GM18909 (cell line): ENCODE results near the gene CAPN14.
"Not testable (repeated sequence)": the region's sequence is repeated elsewhere in the genome, so short reads cannot be mapped to it uniquely, and the experiment has no call there.

ENCODE experiments used
- ATAC-seq: cut with Tn5 transposase; IDR thresholded peaks from one replicate; pipeline ENCODE4 v1.9.1; 2021; ENCODE audit warnings: mild to moderate bottlenecking; ENCODE audit not compliant: unreplicated experiment, poor library complexity

The CAPN14 gene

DNA sequence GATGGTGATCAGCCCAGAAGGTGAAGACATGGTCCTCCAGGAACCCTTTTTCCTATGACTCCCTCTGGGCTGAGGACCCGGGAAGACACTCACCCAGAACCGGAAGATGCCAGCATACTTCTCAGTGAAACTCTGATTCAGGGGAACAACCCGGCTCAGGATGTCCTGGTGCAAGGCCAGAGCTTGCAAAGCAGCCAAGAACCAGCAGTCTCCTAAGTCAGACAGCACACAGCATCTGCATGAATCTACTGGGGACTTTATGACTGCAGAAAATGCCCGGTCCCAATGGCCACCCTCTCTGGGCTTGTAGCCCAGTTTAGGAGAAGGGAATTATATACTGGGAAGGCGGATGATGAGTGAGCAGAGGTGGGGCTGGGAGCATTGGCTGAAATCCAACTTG lies 15.3 kb downstream of the CAPN14 start:
- no peak for ATAC-seq

GRCh38 chr2:31200972-31201371 lies 16.3 kb downstream of the CAPN14 start:
- ATAC-seq, result no peak

DNA sequence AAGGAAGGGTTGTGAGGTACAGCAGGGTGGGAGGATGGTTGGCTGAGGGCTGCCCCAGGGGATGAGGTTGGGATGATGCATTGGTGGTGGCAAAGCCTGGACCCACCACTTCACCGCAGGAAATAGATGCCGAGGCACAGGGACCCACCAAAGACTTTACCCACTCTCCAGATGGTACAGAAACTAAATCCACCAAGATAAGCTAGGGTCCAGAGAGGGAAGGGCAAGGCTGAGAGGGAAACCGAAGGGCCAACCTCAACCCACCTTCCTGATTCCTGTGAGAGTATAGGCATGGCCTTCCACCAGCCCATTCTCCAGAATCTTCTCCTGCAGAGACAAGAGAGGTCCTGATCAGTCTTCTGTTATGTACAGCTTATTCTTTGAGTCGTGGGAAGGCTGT lies 18.1 kb downstream of the CAPN14 start:
- ATAC-seq, result no peak

DNA sequence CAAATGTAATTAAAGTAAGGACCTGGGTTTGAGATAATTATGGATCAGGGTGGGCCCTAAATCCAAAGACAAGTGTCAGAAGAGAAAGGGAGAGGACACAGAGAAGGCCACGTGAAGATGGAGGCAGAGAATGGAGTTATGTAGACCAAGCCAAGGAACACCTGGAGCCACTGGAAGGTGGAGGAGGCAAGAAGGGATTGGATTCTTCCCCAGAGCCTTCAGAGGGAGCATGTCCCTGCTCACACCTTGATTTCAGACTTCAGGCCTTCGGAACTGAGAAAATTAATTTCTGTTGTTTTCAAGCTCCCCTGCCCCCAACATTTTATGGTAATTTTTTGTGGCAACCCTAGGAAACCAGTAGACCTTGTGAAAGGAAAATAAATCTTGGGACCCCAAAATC lies 19.6 kb downstream of the CAPN14 start:
- ATAC-seq, result no peak

DNA sequence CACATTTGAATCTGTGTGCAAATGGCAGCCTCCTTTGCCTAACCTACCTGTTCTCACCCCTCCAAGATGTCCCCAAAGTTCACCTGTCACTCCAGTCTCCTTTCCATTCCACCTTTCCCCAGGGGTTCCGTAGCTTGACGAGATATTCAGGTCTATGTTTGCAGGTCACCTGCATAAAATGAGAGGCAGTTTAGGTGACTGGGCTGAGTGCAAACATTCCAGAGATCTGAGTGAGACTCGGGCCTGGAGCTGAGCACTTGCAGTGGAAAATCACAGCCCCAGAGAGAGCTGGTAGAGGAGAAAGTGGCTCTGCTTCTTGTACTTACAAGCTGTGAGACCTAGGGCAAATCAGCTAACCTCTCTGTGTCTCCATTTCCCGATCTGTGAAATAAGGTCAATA lies 20.1 kb downstream of the CAPN14 start:
- ATAC-seq, result no peak

GRCh38 chr2:31196622-31197021 lies 20.7 kb downstream of the CAPN14 start:
- ATAC-seq, result no peak

DNA sequence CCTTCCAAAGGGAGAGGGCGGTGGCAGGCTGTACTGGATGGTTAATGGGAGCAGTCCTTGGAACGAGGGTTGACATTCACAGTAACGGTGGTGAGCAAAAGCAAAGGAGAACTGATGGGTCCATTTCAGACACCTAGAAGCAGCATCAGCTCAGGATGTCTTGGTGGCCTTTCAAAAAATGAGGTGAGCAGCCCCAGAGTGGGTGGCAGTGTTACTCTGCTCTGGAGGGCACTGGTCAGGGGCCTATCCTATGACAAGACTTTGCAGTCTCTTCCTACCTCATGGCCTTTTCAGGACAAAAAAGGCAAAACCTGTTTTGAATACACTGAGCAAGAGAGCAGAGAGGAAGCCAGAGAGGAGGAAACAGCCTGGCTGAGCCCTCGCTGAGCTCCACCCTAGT lies 23.5 kb downstream of the CAPN14 start:
- no peak for ATAC-seq

GRCh38 chr2:31192851-31193392 lies 24.4 kb downstream of the CAPN14 start:
- ATAC-seq, result no peak

- ATAC-seq, result no peak
Observed at GRCh38 chr2:31192396-31192795, 24.9 kb downstream of the CAPN14 start.

GRCh38 chr2:31191931-31192330 lies 25.4 kb downstream of the CAPN14 start:
- no peak for ATAC-seq

GRCh38 chr2:31190188-31190587 lies 27.1 kb downstream of the CAPN14 start:
- no peak for ATAC-seq

GRCh38 chr2:31189141-31189540 lies 28.2 kb downstream of the CAPN14 start:
- no peak for ATAC-seq

DNA sequence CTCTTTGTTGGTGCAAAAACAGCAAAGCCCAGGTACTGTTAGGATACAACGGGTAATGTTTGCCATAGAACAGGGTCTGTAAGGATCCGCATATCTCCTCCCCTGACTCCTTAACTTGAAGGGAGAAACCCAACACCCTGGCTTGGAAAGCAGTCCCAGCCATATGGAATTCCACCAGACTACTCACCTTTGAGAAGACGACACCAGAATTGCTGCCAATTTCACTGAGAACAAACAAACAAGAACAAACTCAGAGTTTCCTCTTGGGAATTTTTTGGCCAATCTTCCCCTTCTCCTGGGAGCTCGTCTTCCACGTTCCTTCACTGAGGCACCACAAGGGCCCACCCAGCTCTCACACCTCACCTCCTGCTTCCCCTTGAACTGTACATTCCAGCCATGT lies 29.2 kb downstream of the CAPN14 start:
- ATAC-seq, result no peak

GRCh38 chr2:31187166-31187565 lies 30.1 kb downstream of the CAPN14 start:
- no peak for ATAC-seq

GRCh38 chr2:31183973-31184372 lies 33.3 kb downstream of the CAPN14 start:
- ATAC-seq, result not testable (repeated sequence)

GRCh38 chr2:31176742-31177141 lies 40.6 kb downstream of the CAPN14 start:
- ATAC-seq, result no peak

- no peak for ATAC-seq
Observed at GRCh38 chr2:31171142-31171541, 46.2 kb downstream of the CAPN14 start.

DNA sequence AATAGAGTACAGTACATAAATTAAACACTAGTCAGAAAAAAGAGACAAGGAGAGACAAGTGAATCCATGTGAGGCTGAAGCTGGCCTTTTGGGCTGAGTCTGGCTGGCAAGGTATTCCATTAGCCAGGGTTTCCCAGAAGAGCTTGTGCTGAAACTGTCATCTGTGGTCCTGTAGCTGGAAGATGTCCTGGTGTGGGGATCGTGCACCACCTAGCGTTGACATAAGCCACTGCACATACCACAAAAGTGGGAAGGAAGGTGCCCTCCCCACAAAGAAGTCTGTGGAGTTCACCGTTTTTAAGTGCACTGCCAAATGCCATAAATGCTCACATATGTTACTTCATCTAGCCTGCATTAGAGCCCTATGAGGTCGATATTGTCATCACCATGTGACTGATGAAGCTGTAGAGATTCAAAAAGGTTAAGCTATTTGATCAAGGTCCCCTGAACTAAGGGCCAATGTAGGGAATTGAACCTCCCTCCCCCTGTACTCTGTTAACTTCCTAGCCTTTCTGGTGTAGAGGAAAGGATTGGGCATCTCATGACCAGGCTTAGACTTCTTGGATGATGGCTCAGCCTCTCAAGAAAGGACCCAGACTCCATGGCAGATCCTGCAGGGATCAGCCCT lies 47.1 kb downstream of the CAPN14 start:
- ATAC-seq, result no peak

GRCh38 chr2:31168291-31168690 lies 49.0 kb downstream of the CAPN14 start:
- ATAC-seq, result no peak

- no peak for ATAC-seq
Observed at GRCh38 chr2:31166925-31167324, 50.4 kb downstream of the CAPN14 start.

- no peak for ATAC-seq
Observed at GRCh38 chr2:31163011-31163539, 54.2 kb downstream of the CAPN14 start.

GRCh38 chr2:31161637-31162036 lies 55.7 kb downstream of the CAPN14 start:
- no peak for ATAC-seq
